Left cardiac atrium (tissue), 4 donors: Measurements from ENCODE around the gene ADCK1. TPM values are rescaled to one million over a fixed set of nuclear protein-coding genes. Genes with fewer than 3 reads are reported as not detected.
A peak's percentile ranks its signal among the peaks of the same experiment; 100 is the strongest.
"Not testable (repeated sequence)": the region's sequence is repeated elsewhere in the genome, so short reads cannot be mapped to it uniquely, and the experiment has no call there.

Experiments used
- ATAC-seq, 2 donors: fragments of 200-7000 bp; cut with Tn5 transposase; one replicate each; pipeline ENCODE4 v1.9.1; 2020; ENCODE audit warnings: mild to moderate bottlenecking in 2 of 2, moderate library complexity in 2 of 2
- DNase-seq: peaks from one replicate; pipeline ENCODE4 v3.0.0-alpha.2; 2020
- intact Hi-C, 2 donors: fragments of 100-400 bp; cut with DNase I; formaldehyde crosslinking; loops; one replicate each; pipeline versions ENCODE4 v1.14.1 to v1.15.1; 2022 to 2023
- total RNA-seq, 2 donors: library from RNA; stranded (reverse); fragmentation: NEBNext Ultra II Directional; extraction: Animal tissue kit (Norgen Biotek cat#: 25700); gene quantifications; one replicate each; pipeline ENCODE4 v1.2.1, GENCODE V29; 2021
- donor health status: DM: no; HTN: yes; CAD: no.
- donor health status: DM: no; HTN: yes; CAD: no; lungs with severe emphysema.
- donor health status: DM: yes; HTN: yes; CAD: no.
- donor health status: Dilated cardiomyopathy.

Gene ADCK1
- total RNA-seq, 2 donors from 2014 or later = 6.4 to 8.4 TPM

DNA sequence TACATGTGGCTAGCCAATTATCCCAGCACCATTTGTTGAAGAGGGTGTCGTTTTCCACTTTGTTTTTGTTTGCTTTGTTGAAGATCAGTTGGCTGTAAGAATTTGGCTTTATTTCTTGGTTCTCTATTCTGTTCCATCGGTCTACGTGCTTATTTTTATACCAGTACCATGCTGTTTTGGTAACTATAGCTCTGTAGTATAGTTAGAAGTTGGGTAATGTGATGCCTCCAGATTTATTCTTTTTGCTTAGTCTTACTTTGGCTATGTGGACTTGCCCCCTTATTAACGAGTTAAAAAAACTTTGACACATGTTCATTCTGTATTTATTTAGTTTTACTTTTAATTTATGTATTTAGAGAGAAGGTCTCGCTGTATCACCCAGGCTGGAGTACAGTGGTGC is 120.4 kb downstream of the ADCK1 start:
- intact Hi-C loops = no loop called here
- DNase-seq (no peak), ATAC-seq (no peak)

- DNase-seq = no peak
- ATAC-seq = no peak
- intact Hi-C loops = no loop called here
Observed at GRCh38 chr14:77921818-77922217, 121.9 kb downstream of the ADCK1 start.

DNA sequence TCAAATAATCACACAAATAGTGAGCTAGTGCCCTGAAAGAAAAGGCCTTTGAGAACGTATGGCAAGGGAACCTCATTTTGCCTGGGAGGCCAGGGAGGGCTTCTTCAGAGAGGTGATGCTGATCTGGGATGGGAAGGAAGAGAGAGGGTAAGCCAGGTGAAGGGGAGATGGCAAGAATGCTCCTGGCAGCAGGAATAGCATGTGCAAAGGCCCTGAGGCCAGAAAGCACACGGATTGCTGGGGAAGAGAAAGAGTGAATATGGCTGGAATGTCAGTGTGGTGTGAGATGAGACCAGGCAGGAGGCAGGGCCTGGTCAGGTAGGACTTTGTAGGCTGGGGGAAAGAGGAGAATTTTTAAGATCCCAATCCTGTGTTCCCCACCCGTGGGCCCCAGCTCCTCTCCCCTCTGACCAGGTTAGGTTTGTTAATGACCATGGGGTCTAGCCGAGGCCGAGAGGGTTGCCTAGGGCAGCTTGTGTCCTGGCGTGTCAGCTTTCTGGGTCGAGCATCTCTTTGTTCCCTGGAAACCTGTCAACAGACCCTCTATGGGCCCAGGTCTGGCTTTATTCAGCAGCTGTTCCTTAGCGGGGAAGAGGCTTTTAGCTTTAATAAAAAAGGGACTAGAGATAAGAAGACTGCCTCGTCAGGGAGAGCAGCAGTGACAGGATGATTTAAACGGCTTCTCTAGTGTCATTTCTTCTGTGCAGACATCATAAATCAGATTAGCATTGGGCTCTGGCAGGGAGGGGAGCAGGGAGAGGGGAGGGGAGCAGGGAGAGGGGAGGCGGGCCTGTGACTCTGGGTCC is 123.4 kb downstream of the ADCK1 start:
- intact Hi-C loops = no loop called here
- DNase-seq (no peak), ATAC-seq (no peak)

DNA sequence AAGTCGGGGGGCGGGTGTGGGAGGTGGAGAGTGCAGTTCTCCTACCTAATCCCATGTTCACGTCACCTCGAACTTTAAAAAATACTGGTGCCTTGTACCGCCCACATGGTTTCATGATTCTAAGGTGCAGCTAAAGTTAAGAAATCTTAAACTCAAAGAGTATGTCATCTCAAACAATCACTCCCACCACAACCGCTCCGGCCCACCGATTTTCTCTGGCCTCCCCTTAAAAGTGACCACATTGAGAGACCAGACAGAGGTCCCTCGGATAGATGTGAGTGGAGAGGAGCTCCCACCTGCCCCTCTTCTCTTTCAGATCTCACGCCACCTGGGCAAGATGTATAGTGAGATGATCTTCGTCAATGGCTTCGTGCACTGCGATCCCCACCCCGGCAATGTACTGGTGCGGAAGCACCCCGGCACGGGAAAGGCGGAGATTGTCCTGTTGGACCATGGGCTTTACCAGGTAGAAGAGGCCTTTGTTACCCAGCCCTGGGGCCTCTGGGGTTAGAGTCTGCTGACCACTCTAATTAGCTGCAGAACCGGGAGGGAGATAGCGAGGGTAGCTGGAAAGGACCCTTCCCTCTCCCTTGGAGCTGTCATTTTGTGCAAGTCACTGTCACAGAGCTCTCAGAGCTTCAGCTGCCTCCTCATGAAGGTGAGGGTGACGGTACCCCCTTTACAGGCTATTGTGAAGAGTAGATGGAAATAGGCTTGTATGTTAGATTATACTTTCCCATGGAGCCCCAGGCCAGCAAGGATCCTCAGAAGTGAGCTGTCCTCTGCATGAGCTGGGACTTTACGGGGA is 124.4 kb downstream of the ADCK1 start:
- intact Hi-C loops = no loop called here
- no peak for DNase-seq
- ATAC-seq = no peak

DNA sequence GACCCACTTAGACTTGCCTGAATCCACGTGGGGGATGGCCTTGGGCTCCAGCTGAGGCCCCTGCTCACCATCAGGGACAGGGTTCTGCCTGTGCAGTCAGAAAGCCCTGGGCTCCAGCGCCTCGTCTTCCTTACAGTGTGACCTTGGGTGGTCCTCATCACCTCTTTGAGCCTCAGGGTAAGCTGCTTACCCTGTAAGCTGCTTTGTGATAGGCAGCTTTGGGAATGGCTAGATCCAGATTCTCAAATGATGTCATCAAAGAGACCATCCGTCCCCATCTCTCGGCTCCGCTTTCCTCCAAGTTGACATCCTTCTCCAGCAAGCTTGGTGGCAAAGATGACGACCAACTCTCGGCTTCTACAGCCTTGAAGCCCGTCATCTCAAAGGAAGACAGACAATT is 127.0 kb downstream of the ADCK1 start:
- DNase-seq = no peak
- ATAC-seq = no peak
- intact Hi-C loops = no loop called here

- no peak for ATAC-seq
- intact Hi-C loops = no loop called here
- no peak for DNase-seq
Observed at GRCh38 chr14:77931441-77931840, 131.5 kb downstream of the ADCK1 start.

- intact Hi-C loops = no loop called here
- ATAC-seq = no peak
- no peak for DNase-seq
Observed at GRCh38 chr14:77936138-77936639, 136.3 kb downstream of the ADCK1 start.

DNA sequence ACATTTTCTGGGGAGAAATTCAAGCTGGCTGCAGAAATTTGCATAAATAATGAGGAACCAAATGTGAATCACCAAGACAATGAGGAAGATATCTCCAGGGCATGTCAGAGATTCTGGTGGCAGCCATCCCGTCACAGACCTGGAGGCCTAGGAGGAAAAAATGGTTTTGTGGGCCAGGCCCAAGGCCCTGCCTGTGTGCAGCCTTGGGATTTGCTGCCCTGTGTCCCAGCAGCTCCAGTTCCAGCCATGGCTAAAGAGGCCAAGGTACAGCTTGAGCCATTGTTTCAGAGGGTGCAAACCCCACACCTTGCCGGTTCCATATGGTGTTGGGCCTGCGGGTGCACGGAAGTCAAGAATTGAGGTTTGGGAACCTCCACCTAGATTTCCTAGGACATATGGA is 147.5 kb downstream of the ADCK1 start:
- DNase-seq = no peak
- no peak for ATAC-seq
- intact Hi-C loops = no loop called here

DNA sequence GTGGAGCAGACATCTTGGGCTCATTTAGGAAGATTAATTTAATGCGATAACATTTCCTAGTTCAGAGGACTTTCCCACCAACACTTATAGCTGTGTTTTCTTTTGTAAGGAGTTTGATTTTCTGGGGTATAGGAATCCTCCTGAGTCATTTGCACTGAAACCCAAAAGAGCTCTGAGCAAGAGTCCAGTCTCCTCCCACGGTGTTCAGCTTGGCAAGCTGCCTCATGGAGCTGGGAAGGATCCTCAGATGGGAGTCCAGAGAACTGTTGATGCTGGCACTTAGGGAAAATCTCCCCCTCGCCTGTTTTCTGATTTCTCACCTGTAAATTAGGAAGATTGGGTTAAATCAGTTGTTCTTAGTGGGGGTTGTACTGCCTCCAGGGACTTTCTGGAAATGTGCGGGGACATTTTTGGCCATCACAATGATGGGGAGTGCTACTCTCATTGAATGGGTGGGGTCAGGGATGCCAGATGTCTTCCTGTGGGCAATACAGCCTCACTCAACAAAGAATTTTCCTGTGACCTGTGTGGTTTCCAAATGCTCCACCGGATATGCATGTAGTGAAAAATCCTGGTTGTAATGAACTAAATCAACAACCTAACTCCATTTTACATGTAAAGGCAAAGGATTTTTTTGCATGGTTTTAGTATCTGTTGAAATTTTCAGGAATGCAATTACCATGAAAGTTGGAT is 150.6 kb downstream of the ADCK1 start:
- ATAC-seq (peak in 1 of 2 donors; percentile 80), DNase-seq (no peak)
- intact Hi-C loops = no loop called here

DNA sequence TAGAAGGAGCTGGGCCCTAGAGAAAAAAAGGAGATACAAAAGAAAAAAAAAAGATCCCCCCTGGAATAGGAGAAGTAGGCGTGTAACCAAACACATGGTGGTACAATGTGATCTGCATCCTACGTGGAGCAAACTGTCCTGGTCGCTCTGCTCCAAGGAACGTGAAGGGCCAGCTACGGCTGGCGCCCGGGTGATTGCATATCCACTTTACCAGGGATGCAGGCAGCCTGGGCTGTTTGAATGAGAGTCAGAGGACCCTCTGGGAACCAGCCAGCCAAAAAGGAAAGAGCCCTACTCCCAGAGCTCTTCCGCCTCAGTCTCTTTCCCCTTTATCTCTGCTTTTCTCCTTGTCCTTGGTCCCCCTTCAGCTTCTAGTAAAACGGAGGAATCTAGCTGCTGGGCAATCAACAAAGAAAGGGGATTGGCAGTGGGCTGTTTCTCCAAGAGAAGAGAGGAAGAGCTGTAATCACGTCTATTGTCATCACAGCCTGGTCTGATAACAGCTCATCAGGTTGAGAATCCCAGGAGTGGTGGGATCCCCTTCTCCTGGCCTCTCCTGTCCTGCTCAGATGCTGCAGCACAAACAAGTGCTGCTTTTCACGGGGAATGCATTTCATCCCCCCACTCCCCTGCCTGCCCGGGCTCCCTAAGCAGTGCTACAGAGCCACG is 156.0 kb downstream of the ADCK1 start:
- DNase-seq = no peak
- ATAC-seq = no peak
- intact Hi-C loops = no loop called here

DNA sequence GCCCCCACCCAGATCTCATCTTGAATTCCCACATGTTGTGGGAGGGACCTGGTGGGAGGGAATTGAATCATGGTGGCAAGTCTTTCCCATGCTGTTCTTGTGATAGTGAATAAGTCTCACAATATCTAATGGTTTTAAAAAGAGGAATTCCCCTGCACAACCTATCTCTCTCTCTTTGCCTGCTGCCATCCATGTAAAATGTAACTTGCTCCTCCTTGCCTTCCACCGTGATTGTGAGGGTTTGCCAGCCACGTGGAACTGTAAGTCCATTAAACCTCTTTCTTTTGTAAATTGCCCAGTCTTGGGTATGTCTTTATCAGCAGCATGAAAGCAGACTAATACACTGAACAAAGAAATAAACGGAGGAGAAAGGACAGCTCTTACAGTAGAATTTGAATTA is 159.8 kb downstream of the ADCK1 start:
- DNase-seq, intact Hi-C loops, ATAC-seq: not testable (repeated sequence)

- intact Hi-C loops = no loop called here
- ATAC-seq (no peak), DNase-seq (no peak)
Observed at GRCh38 chr14:77961847-77962580, 162.1 kb downstream of the ADCK1 start.

GRCh38 chr14:77962731-77963520 is 163.0 kb downstream of the ADCK1 start:
- DNase-seq = no peak
- ATAC-seq = no peak
- intact Hi-C loops = no loop called here

- intact Hi-C loops = no loop called here
Observed at GRCh38 chr14:77964586-77964985, 164.7 kb downstream of the ADCK1 start.

DNA sequence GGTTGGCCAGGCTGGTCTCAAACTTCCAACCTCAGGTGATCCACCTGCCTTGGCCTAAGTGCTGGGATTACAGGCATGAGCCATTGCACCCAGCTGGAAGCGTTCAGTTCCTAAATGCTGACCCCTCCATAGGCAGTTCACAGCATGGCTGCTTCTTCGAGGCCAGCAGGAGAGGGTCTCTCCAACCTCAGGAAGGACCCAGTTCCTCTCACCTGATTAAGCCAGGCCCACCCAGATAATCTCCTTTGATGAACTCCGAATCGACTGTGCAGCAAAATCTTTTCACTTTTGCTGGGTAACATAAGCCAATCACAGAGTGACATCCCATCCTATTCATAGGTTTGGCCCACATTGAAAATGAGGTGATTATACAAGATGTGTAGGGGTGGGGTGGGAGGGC is 165.1 kb downstream of the ADCK1 start:
- intact Hi-C loops = no loop called here
- DNase-seq (no peak), ATAC-seq (no peak)

More at GRCh38 chr14:77964586-77964985, 164.7 kb downstream of the ADCK1 start:
- no peak for DNase-seq
- ATAC-seq = no peak

GRCh38 chr14:77965919-77966435 is 166.1 kb downstream of the ADCK1 start:
- DNase-seq = peak; percentile 28
- intact Hi-C loops = no loop called here
- ATAC-seq = peak; percentile 55 to 78

GRCh38 chr14:77967110-77967509 is 167.2 kb downstream of the ADCK1 start:
- intact Hi-C loops = no loop called here
- DNase-seq (no peak), ATAC-seq (no peak)

- DNase-seq = no peak
- ATAC-seq = no peak
- intact Hi-C loops = no loop called here
Observed at GRCh38 chr14:77970646-77971045, 170.7 kb downstream of the ADCK1 start.
